GM21529 (cell line): ENCODE results near the gene CPNE4.
"Not testable (repeated sequence)": the region's sequence is repeated elsewhere in the genome, so short reads cannot be mapped to it uniquely, and the experiment has no call there.

ENCODE experiments used
- ATAC-seq: cut with Tn5 transposase; IDR thresholded peaks from one replicate; pipeline ENCODE4 v1.9.1; 2021; ENCODE audit not compliant: unreplicated experiment

CPNE4 gene

GRCh38 chr3:131962982-131963381 lies 71.8 kb downstream of the CPNE4 start:
- ATAC-seq = no peak

- ATAC-seq = no peak
Measured at GRCh38 chr3:131960324-131960723, 74.5 kb downstream of the CPNE4 start.

GRCh38 chr3:131957980-131958379 lies 76.8 kb downstream of the CPNE4 start:
- no peak for ATAC-seq

- ATAC-seq = no peak
Measured at GRCh38 chr3:131957511-131957910, 77.3 kb downstream of the CPNE4 start.

GRCh38 chr3:131948806-131949205 lies 86.0 kb downstream of the CPNE4 start:
- ATAC-seq = no peak

GRCh38 chr3:131944676-131945075 lies 90.1 kb downstream of the CPNE4 start:
- ATAC-seq = no peak

- ATAC-seq = no peak
Measured at GRCh38 chr3:131933665-131934064, 101.1 kb downstream of the CPNE4 start.

- ATAC-seq = no peak
Measured at GRCh38 chr3:131928593-131928992, 106.2 kb downstream of the CPNE4 start.

GRCh38 chr3:131925571-131925970 lies 109.2 kb downstream of the CPNE4 start:
- no peak for ATAC-seq

- no peak for ATAC-seq
Measured at GRCh38 chr3:131922356-131922755, 112.5 kb downstream of the CPNE4 start.

GRCh38 chr3:131917006-131917405 lies 117.8 kb downstream of the CPNE4 start:
- no peak for ATAC-seq

- no peak for ATAC-seq
Measured at GRCh38 chr3:131914090-131914691, 120.6 kb downstream of the CPNE4 start.

- ATAC-seq = no peak
Measured at GRCh38 chr3:131912255-131912654, 122.6 kb downstream of the CPNE4 start.

GRCh38 chr3:131907796-131908195 lies 127.0 kb downstream of the CPNE4 start:
- no peak for ATAC-seq

- no peak for ATAC-seq
Measured at GRCh38 chr3:131903988-131904415, 130.8 kb downstream of the CPNE4 start.

GRCh38 chr3:131901686-131902085 lies 133.1 kb downstream of the CPNE4 start:
- ATAC-seq = no peak

GRCh38 chr3:131900891-131901290 lies 133.9 kb downstream of the CPNE4 start:
- no peak for ATAC-seq

- ATAC-seq = no peak
Measured at GRCh38 chr3:131899021-131899420, 135.8 kb downstream of the CPNE4 start.

- ATAC-seq = no peak
Measured at GRCh38 chr3:131898346-131898745, 136.5 kb downstream of the CPNE4 start.

- ATAC-seq = no peak
Measured at GRCh38 chr3:131896285-131896684, 138.5 kb downstream of the CPNE4 start.

GRCh38 chr3:131895766-131896165 lies 139.0 kb downstream of the CPNE4 start:
- no peak for ATAC-seq

- no peak for ATAC-seq
Measured at GRCh38 chr3:131892331-131892730, 142.5 kb downstream of the CPNE4 start.

- not testable (repeated sequence) for ATAC-seq
Measured at GRCh38 chr3:131885871-131886270, 148.9 kb downstream of the CPNE4 start.
